ENCODE data around the gene CHST11.

The CHST11 gene

GRCh38 chr12:104460973-104461698, 4.4 kb downstream of the CHST11 start:
- DNase-seq, result peak; percentile 42

DNA sequence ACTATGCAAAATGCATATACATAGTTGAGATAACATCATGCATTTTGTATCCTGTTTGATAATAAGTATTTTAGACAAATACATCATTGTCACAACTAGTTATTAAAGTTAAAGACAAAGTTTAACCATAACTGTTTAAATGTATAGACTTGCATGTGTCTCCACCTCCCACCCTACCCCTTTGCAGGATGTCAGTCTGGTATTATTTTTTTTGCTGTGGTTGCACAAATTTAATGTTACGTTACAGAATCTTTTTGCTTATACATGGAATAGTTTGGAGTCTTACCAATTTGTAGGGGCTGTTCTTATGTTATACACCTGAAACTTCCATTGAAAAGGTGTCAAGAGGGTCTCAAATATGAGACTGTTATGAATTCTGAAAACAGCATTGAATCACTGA, 5.6 kb downstream of the CHST11 start:
- DNase-seq, result no peak

- DNase-seq, result no peak
Measured at GRCh38 chr12:104462931-104463339, 6.2 kb downstream of the CHST11 start.

DNA sequence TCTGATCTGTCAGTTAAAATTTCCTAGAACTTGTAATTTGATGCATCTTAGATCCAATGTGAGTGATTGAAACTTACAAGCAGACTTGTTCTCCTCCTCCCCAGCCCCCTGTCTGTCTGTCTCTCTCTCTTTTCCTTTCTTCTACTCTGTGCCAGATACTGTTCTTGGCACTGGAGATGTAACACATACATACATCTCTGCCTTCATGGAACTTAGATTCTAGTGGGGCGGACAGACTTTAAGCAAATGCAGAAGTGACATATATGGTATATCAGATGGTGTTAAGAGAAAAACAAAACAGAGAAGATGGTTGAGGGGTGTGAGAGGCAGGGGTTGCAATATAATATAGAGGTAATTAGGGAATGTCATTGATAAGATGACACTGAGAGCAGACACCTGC, 6.6 kb downstream of the CHST11 start:
- no peak for DNase-seq

DNA sequence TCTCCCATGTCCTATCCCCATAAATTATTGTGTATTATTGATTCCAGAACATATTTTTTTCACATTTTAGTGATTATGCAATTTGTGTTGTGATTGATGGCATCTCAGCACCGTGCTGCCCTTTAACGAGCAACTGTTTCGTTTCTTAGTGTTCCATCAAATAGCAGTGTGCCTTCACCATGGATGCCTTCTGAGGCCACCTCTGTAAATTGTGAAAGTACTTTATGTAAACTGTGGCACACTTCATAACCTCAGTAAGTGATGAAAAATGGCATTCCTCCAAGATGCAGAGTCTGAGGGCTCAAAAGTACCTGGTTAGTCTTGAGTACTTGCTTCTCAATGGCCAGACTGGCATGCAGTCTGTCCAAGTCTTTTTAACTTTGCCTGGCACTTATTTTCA, 8.2 kb downstream of the CHST11 start:
- peak; percentile 98 for DNase-seq

DNA sequence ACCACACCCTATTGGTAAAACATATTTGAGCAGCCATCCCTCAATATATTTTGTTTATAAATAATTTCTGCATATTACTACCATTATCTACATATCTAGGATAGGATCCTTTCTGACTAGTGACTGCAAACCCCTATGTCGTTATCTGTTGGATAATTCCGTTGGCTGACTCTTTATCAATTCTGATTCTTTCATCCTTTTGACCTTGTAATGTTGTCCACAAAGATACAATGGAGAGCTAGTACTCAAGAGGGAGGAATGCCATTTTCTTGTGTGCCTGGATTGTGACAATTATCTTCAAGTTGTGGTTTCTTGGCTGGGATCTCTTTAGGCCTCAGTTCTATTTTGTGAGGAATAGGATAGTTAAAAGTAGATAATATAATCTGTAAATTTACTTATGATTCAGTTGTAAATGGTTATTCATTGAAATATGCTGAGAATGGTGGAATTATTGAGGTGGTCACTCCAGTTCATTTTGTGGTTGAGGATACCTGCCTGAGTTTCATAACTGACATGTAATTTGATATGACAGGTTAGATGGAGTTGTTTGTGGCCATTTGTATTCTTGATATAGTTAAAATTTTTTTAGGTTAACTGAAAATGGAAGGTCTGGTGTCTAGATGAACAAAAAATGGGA, 10.1 kb downstream of the CHST11 start:
- DNase-seq, result no peak

DNA sequence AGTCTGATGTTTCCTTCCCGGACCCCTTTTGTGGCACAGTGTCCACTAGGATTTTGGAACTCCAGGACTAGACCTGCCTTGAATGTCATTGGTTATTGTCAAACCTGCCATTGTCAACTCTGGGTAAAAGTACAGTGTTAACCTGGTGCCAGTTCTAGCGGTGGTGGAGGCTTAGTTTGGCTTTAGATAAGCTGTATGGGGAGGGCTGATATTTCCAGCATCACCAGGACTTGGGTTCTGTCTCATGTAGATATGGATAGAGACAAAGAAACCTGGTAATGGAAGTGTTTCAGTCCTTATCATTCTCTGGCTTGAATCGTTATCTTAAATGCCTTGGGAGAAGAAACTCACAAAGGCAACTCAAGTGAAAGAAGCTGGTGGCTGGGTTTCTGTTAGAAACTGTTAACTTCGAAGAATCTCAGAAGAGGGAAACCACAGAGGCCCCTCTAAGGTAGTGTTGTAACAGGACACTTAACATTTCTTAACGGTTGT, 10.6 kb downstream of the CHST11 start:
- DNase-seq, result no peak

GRCh38 chr12:104468371-104468770, 11.6 kb downstream of the CHST11 start:
- DNase-seq, result no peak

GRCh38 chr12:104469066-104469465, 12.3 kb downstream of the CHST11 start:
- DNase-seq, result no peak

GRCh38 chr12:104469523-104469922, 12.8 kb downstream of the CHST11 start:
- DNase-seq, result no peak

- no peak for DNase-seq
Measured at GRCh38 chr12:104470521-104470920, 13.8 kb downstream of the CHST11 start.

- DNase-seq, result no peak
Measured at GRCh38 chr12:104471336-104471735, 14.6 kb downstream of the CHST11 start.

GRCh38 chr12:104472748-104473147, 16.0 kb downstream of the CHST11 start:
- no peak for DNase-seq

DNA sequence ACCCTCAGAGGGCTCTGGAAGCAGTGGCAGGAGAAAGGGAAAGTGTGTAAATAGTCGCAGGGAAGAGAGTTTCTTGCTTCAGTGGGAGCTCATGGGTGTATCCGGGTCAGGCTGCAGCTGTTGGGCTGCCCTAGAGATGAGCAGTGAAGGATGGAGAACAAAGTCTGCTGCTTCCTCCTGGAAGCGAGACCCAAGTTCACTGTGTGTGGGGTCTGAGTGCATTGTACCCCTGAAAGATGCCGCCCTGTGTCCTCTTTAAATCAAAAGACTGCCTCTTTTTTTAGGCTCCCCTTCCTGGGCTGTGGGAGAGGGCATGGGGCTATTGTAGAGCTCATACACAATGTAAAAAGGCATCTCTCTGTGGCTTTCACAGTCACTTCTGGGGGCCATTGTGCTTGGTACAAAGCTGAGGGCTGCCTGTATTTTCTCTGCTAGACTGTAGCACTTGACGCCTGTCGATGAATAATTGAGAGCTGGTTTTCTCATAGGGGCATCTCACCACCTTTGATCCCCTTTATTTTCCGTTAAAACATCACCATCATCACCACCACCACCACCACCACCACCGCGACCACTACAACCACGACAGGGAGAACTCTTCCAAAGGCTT, 16.7 kb downstream of the CHST11 start:
- DNase-seq, result no peak

DNA sequence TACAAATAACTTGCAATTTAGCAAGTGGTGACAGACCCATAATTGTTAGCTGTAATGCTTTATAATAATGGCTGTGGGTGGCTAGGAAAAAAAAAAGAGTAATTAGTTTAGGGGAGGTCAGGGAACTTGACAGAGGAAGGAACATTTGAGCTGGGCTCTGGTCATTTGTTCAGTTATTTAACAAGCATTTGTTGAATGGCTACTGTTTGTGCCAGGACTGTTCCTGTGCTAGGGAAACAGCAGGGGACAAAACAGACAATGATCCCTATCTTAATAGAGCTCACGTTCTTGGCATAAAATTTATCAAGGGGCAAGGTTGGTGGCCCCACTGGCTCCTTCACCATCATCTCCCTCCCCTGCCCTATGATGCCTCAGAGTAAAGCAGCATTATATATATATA, 18.5 kb downstream of the CHST11 start:
- no peak for DNase-seq

DNA sequence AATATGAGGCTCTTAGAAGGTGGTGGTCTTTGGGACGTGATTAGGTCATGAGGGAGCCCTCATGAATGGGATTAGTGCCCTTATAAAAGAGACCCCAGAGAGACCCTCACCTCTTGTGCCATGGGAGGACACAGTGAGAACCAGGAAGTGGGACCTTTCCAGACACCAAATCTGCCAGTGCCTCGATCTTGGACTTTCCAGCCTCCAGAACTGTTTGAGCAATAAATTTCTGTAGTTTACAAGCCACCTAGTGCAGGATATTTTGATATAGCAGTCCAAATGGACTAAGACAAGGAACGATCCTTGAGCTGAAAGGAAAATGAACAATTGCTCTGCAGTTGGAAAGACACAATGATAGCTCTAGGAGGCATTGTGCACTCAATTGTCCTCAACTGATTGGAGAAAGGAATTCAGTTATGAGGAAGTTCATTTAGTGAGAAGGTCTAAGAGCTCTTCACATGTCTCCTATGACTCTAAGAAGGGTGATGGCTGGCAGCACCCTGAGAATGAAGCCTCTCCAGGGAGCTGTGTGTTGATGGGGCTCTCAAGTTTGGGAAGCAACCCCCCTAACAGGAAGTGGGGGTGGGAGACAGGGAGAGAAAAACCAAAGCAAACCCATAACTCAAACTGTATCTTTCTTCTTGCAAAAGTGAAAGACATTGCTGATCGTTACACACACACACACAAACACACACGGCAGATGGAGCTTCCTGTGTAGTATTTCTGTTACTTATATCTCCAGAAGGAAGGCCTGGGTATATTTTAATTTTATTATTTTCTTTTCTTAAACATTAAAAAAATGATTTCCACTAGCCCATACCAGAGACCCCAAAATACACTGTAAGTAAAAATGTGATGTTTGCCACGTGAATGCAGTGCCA, 21.0 kb downstream of the CHST11 start:
- DNase-seq, result no peak

DNA sequence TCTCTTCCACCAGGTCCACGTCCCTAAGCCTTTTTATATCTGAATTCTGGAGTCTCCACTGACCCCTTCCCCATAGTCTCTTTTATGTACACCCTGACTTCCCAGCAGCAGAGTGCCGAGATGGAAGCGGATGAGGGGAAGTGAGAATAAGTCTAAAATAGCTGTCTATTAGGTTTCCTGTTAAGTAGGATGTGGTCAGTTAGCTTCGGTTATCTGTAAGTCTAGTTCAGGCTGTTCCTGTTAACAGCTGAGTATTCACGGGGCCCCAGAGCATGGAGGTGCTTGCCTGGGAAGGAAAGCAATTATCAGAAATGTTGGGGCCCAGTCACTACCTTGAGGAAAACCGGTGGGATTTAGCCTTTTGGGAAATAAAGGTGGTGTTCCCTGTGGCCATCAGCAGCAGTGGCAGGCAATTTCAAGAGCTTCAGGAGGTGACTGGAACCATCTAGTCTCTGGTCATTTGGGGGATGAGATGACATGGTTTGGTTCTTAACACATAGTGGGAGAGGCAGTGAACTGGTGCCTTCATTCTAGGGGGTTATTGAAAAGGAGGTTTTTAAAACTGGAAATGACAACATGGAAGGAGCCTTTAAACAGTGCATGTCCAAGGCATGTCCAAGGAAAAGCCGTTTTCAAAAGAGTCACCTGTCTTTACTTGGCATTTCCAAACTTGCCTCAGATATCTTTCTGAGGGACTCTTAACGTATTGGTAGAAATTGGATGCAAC, 21.8 kb downstream of the CHST11 start:
- DNase-seq, result no peak

- no peak for DNase-seq
Measured at GRCh38 chr12:104479123-104479662, 22.4 kb downstream of the CHST11 start.

DNA sequence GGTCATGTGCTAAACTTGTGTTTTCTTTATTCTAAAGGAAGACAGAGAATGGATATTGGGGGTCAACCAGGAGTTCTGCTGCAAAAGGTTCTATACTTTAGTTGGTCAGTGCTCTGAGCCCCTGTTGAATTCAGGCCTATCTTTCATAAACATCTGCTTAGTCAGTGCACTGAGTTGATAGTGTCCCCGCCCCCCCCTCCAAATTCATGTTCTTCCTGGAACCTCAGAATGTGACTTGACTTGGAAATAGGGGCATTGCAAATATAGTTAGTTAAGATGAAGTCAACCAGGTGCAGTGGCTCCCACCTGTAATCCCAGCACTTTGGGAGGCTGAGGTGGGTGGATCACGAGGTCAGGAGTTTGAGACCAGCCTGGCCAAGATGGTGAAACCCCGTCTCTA, 23.3 kb downstream of the CHST11 start:
- no peak for DNase-seq

DNA sequence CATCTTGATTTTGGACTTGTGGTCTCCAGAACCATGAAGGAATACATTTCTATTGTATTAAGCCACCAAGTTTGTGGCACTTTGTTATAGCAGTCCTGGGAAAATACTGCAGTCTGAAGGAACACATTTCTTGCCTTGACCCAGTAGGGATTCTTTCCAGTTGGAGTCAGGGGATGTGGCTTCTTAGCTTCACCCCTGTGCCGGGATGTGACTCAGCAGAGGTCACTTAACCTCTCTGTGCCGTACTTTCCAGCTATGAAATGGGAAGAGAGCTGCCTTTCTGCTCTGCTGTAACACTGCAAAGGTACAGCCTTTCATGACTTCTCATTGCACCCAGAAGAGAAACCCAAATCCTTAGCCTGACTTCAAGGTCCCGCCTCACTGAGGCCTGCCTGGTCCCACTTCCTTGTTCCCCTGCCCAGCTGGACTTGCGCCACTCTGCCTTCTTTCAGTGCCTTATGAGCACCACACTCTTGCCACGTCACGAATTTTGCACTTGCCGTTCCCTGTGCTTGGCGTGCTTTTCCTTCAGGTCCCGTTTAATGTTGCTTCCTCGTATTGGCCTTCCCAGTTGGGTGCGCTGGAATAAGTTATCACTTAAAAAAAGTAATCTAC, 24.2 kb downstream of the CHST11 start:
- DNase-seq, result no peak

DNA sequence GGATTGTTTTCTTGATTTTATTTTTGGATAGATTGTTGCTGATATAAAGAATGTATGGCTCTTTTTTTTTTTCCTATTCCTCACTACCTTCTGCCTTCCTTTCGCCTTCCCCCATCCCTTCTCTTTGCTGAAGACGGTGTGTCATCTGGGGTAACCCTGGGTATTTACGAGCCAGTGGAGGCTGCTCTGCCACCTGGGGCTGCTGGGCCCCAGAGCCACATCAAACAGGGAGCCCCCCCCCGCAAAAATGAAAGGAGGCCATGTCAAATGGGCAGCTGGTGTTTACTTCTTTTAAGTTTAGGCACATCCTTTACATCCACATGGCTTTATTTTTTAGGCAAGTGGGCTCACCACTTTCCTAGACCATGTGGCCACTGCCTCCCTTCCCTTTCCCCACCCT, 25.4 kb downstream of the CHST11 start:
- DNase-seq, result no peak

DNA sequence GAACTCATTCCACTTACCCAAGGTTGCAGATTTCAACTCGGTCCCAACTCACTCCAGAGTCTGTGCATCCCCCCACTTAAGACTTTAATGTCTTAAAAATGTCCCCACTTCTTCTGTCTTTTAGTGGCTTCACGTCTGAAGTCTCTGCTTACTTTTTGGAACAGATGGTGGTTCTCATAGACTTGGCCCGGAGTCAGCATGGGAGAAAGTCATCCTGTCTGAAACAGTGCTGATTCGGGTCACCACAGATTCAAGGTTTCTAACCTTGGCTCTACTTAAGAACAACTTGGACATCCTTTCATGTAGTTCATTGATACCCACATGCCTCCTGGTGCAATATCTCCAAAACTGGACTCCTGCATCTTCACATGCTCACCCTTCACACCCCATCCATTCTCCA, 26.0 kb downstream of the CHST11 start:
- no peak for DNase-seq
